H1 (cell line): ENCODE data around the gene CNTN5. TPM values are rescaled to one million over a fixed set of nuclear protein-coding genes. Genes with fewer than 3 reads are reported as not detected.

Source experiments
- CTCF ChIA-PET: fragments of 300-600 bp; sonication (Branson Sonifier 250); formaldehyde crosslinking; loops from one replicate; lab custom pipeline; 2021; ENCODE audit not compliant: partially characterized antibody; lab: Charles Lee
- POLR2A ChIA-PET: fragments of 300-600 bp; sonication (Branson Sonifier 250); formaldehyde crosslinking; loops from one replicate; lab custom pipeline; 2021; ENCODE audit warnings: inconsistent platforms; ENCODE audit not compliant: partially characterized antibody; lab: Charles Lee
- DNase-seq, 2 experiments: peaks; one replicate each; pipeline versions ENCODE4 v3.0.0 to v3.0.0-alpha.2; 2010 to 2022; ENCODE audit warnings: low spot score in 2 of 2, low read depth in 1 of 2, mixed read lengths in 1 of 2
- FAIRE-seq: peaks from 2 replicates; lab custom pipeline; 2011; peaks lifted over from hg19 to GRCh38; lab: Jason Lieb, UNC
- H2AFZ ChIP-seq: 2 replicates; pipeline ENCODE4 v1.8.1; 2012; ENCODE audit warnings: low read length, inconsistent platforms
- H2AK5ac ChIP-seq: 2 replicates; pipeline ENCODE4 v1.6.1; 2013; ENCODE audit warnings: low read depth, low read length
- H2BK120ac ChIP-seq: replicated peaks from 2 replicates; pipeline ENCODE3; 2013; ENCODE audit warnings: low read depth, low read length, inconsistent platforms
- H2BK12ac ChIP-seq: 2 replicates; pipeline ENCODE4 v1.6.1; 2013; ENCODE audit warnings: low read depth, low read length
- H2BK15ac ChIP-seq: 2 replicates; pipeline ENCODE4 v1.6.1; 2013; ENCODE audit warnings: low read length
- H2BK20ac ChIP-seq: 2 replicates; pipeline ENCODE4 v1.6.1; 2013; ENCODE audit warnings: low read length
- H2BK5ac ChIP-seq: 2 replicates; pipeline ENCODE4 v1.6.1; 2013; ENCODE audit warnings: low read depth, low read length
- H3K14ac ChIP-seq: 2 replicates; pipeline ENCODE4 v1.6.1; 2013; ENCODE audit warnings: inconsistent platforms; ENCODE audit not compliant: insufficient read length
- H3K18ac ChIP-seq: 2 replicates; pipeline ENCODE4 v1.6.1; 2013; ENCODE audit warnings: low read length; ENCODE audit errors: extremely low read depth
- H3K23ac ChIP-seq: 2 replicates; pipeline ENCODE4 v1.6.1; 2013; ENCODE audit warnings: inconsistent platforms; ENCODE audit not compliant: insufficient read length
- H3K23me2 ChIP-seq: 2 replicates; pipeline ENCODE4 v1.6.1; 2013; ENCODE audit warnings: low read depth, low read length
- H3K27ac ChIP-seq: 2 replicates; pipeline ENCODE4 v1.6.1; 2011; ENCODE audit warnings: low read depth, low read length, inconsistent platforms
- H3K27me3 ChIP-seq, 4 experiments: replicated peaks in 1 of 4; 1 replicate in 1 of 4; 2 replicates in 3 of 4; pipeline versions ENCODE4 v1.6.1 to v1.8.1; 2011 to 2013; ENCODE audit warnings: low read length in 3 of 4, mild to moderate bottlenecking in 3 of 4, inconsistent platforms in 2 of 4, mixed read lengths in 2 of 4, moderate library complexity in 1 of 4; ENCODE audit not compliant: control insufficient read depth in 3 of 4, insufficient read depth in 3 of 4; ENCODE audit errors: extremely low read depth in 1 of 4
- H3K36me3 ChIP-seq, 4 experiments: 2 replicates each; pipeline versions ENCODE4 v1.6.1 to v1.8.1; 2011 to 2013; ENCODE audit warnings: mild to moderate bottlenecking in 4 of 4, low read length in 3 of 4, moderate library complexity in 2 of 4, control low read depth in 1 of 4, inconsistent platforms in 1 of 4; ENCODE audit not compliant: insufficient read depth in 4 of 4, control insufficient read depth in 2 of 4
- H3K4ac ChIP-seq: replicated peaks from 2 replicates; pipeline ENCODE3; 2013; ENCODE audit warnings: low read length, low read depth, mixed read lengths, inconsistent platforms; ENCODE audit not compliant: insufficient read length
- H3K4me1 ChIP-seq, 4 experiments: replicated peaks in 1 of 4; 1 replicate in 1 of 4; 2 replicates in 3 of 4; pipeline versions ENCODE4 v1.6.1 to v1.8.1; 2011 to 2013; ENCODE audit warnings: low read length in 3 of 4, inconsistent platforms in 2 of 4, mixed read lengths in 1 of 4; ENCODE audit not compliant: insufficient read depth in 4 of 4, control insufficient read depth in 3 of 4
- H3K4me2 ChIP-seq, 2 experiments: 2 replicates each; pipeline versions ENCODE4 v1.6.1 to v1.8.1; 2011 to 2013; ENCODE audit warnings: low read depth in 2 of 2, low read length in 2 of 2, control low read depth in 1 of 2, inconsistent platforms in 1 of 2, mild to moderate bottlenecking in 1 of 2; ENCODE audit not compliant: insufficient read depth in 1 of 2
- H3K4me3 ChIP-seq, 4 experiments: fragments of 200-600, 300-600 bp in 1 of 4; sonication (generic), shearing (Covaris generic), sonication (Bioruptor Twin) in 1 of 4; 2 replicates each; pipeline versions ENCODE4 v1.5.1 to v1.8.1; 2011 to 2016; ENCODE audit warnings: low read length in 4 of 4, low read depth in 3 of 4, control low read depth in 2 of 4, inconsistent platforms in 2 of 4, mild to moderate bottlenecking in 2 of 4, mixed read lengths in 1 of 4, moderate library complexity in 1 of 4; ENCODE audit not compliant: insufficient read depth in 2 of 4; ENCODE audit errors: extremely low read depth in 1 of 4
- H3K56ac ChIP-seq: replicated peaks from 2 replicates; pipeline ENCODE3; 2013; ENCODE audit warnings: low read depth, mild to moderate bottlenecking, mixed read lengths, low read length, inconsistent platforms; ENCODE audit not compliant: insufficient read length
- H3K79me1 ChIP-seq: 2 replicates; pipeline ENCODE4 v1.6.1; 2013; ENCODE audit warnings: low read depth, low read length, control low read depth
- H3K79me2 ChIP-seq, 2 experiments: 2 replicates each; pipeline versions ENCODE4 v1.6.1 to v1.8.1; 2012 to 2013; ENCODE audit warnings: low read length in 2 of 2, mild to moderate bottlenecking in 2 of 2, inconsistent platforms in 1 of 2; ENCODE audit not compliant: insufficient read depth in 2 of 2, control insufficient read depth in 1 of 2
- H3K9ac ChIP-seq, 4 experiments: replicated peaks in 1 of 4; 1 replicate in 1 of 4; 2 replicates in 3 of 4; pipeline versions ENCODE4 v1.6.1 to v1.8.1; 2011 to 2013; ENCODE audit warnings: low read depth in 3 of 4, low read length in 3 of 4, control low read depth in 2 of 4, mild to moderate bottlenecking in 2 of 4, moderate library complexity in 2 of 4, inconsistent platforms in 1 of 4; ENCODE audit errors: extremely low read depth in 1 of 4
- H3K9me3 ChIP-seq, 2 experiments: 2 replicates each; pipeline versions ENCODE4 v1.6.1 to v1.8.1; 2012 to 2013; ENCODE audit warnings: mild to moderate bottlenecking in 2 of 2, moderate library complexity in 2 of 2, control low read depth in 1 of 2, inconsistent platforms in 1 of 2, low read depth in 1 of 2, low read length in 1 of 2, mixed read lengths in 1 of 2; ENCODE audit not compliant: insufficient read depth in 2 of 2
- H4K20me1 ChIP-seq, 2 experiments: replicated peaks in 1 of 2; 2 replicates each; pipeline versions ENCODE3 to v1.8.1; 2011 to 2013; ENCODE audit warnings: inconsistent platforms in 2 of 2, low read length in 2 of 2, mild to moderate bottlenecking in 1 of 2; ENCODE audit not compliant: insufficient read depth in 2 of 2, control insufficient read depth in 1 of 2
- H4K5ac ChIP-seq: 2 replicates; pipeline ENCODE4 v1.6.1; 2013; ENCODE audit warnings: low read length, low read depth, mixed read lengths, inconsistent platforms; ENCODE audit not compliant: insufficient read length
- H4K8ac ChIP-seq: 2 replicates; pipeline ENCODE4 v1.8.0; 2013; ENCODE audit warnings: mild to moderate bottlenecking, moderate library complexity, low read length, inconsistent platforms; ENCODE audit not compliant: insufficient read depth; ENCODE audit errors: extremely low read depth
- H4K91ac ChIP-seq: replicated peaks from 2 replicates; pipeline ENCODE3; 2013; ENCODE audit warnings: low read length, mixed read lengths, inconsistent platforms; ENCODE audit not compliant: insufficient read length
- CHD7 ChIP-seq: fragments of 300-600 bp; sonication (generic); IDR thresholded peaks from 2 replicates; pipeline ENCODE4 v1.7.1; 2012; ENCODE audit warnings: low read length, moderate library complexity, mild to moderate bottlenecking, inconsistent platforms; ENCODE audit not compliant: insufficient replicate concordance
- polyA plus RNA-seq, 7 experiments: library from polyadenylated mRNA; depleted of rRNA in 3 of 7; stranded (reverse) in 5 of 7; unstranded in 2 of 7; fragments of >200 nt in 5 of 7; fragments of 200-250 nt in 2 of 7; gene quantifications; 1 replicate in 5 of 7; 2 replicates in 1 of 7; 4 replicates in 1 of 7; pipeline versions ENCODE4 v1.2.1 to v1.2.3, GENCODE V29; 2011 to 2013; ENCODE audit warnings: missing spikeins in 2 of 7, mixed read lengths in 2 of 7
- total RNA-seq: library from RNA; stranded (reverse); fragmentation: NEBNext Ultra II Directional; extraction: Animal tissue kit (Norgen Biotek cat#: 25700); gene quantifications from 2 replicates; pipeline ENCODE4 v1.2.1, GENCODE V29; 2021

The CNTN5 gene
- total and polyA plus RNA-seq, 2 of the 8 experiments (the other 6 are each of a cell fraction or from before 2014, with no cell fraction given) = not detected

DNA sequence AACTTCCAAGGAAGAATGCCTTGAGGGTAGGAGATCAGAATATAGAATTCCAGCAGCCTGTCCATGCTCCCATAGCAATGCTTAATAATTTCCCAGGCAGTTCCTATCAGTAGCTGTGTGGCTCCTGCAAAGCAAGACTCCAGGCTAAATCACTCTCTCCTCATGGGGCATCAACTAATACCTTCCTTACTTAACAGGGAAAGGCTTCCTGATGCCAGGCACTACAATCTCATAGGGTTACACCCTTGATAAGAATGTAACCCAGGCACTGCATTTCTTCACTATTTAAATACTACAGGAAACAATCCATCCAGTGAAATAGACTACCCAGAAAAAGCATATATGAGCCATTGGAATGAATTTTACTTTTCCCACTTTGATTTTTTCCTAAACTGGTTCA, 1051.4 kb downstream of the CNTN5 start:
- Histone ChIP-seq H3K27me3 (no peaks in the 10 kb centered on the region), H2BK120ac (no peak overlapping the region), H3K23ac (no peak overlapping the region), H2BK20ac (no peak overlapping the region), H4K91ac (no peak overlapping the region), H4K8ac (no peak overlapping the region), H3K23me2 (no peaks in the 10 kb centered on the region; the same call in 1 of the 2 replicates), H4K20me1 (no peaks in the 10 kb centered on the region), H2AK5ac (no peak overlapping the region), H3K36me3 (no peaks in the 10 kb centered on the region), H3K9me3 (no peaks in the 10 kb centered on the region), H3K4ac (no peak overlapping the region), H3K4me3 (peak overlapping the region in 1 of 4 experiments; percentile 30; a peak in 1 of 8 replicates), H3K56ac (no peak overlapping the region), H3K18ac (no peak overlapping the region), H2BK12ac (no peak overlapping the region), H3K27ac (no peak overlapping the region), H3K79me2 (no peaks in the 10 kb centered on the region), H3K14ac (no peak overlapping the region), H2BK15ac (no peak overlapping the region), H2BK5ac (no peak overlapping the region), H2AFZ (no peak overlapping the region), H3K9ac (no peak overlapping the region), H4K5ac (no peak overlapping the region), H3K4me1 (peaks cover 0 to 5% (median 2%) of the 10 kb centered on the region in 4 experiments; a peak in 3 of 7 replicates), H3K4me2 (peak overlapping the region; percentile 2 to 20; a peak in 2 of 4 replicates), H3K79me1 (no peaks in the 10 kb centered on the region)
- DNase-seq (no peak), FAIRE-seq (no peak)
- CTCF ChIA-PET = no interaction called here
- POLR2A ChIA-PET = no interaction called here
- TF ChIP-seq CHD7 = no peak
